ENCODE data around the gene SHMT2. TPM values are rescaled to one million over a fixed set of nuclear protein-coding genes. Genes with fewer than 3 reads are reported as not detected.

SHMT2 gene
- polyA plus RNA-seq, 5 donors: 64.9 to 89.4 (median 73.2) TPM

- DNase-seq: peak; percentile 78 to 81
These were observed 16.3 kb upstream of the SHMT2 start for GRCh38 chr12:57213058-57213715.

- no peak for DNase-seq
These were observed 15.6 kb upstream of the SHMT2 start for GRCh38 chr12:57213763-57214397.

DNA sequence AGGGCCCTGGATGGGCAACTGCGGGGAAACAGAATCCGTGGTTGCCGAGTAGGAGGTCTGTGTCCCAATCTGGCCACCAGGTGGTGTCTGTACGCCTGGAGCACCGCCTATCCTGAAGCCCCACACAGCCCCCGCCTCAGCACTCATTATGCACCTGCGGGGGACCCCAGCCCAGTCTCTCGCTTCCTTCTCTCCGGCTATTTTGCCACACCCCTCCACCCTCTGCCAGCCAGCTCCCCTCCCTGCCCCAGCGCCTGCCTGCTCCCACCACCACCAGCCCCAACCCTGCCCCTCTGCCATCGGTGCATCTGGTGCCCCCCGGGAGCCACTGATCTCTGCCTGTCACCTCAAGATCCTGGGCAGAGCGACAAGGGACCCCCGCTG is 15.1 kb upstream of the SHMT2 start:
- DNase-seq: no peak

DNA sequence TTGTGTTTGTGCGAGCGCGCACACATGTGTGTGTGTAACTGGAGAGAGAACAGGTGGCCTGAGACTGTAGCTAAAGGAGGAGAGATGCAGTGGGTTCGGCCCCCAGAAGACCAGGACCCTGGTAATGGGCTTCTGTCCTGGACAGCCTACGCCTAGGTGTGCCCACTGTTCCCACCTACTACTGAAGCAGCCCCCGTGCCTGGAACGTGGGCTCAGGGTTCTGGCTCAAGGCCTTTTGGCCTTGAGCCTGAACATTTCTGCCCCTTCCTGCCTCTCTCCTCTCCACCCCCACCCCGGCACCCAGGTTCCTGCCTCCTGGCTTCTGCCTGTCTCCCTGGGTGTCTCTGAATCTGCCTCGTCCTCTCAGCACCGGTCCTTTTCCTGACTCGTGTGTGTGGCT is 14.4 kb upstream of the SHMT2 start:
- DNase-seq: no peak

- no peak for DNase-seq
These were observed 13.9 kb upstream of the SHMT2 start for GRCh38 chr12:57215668-57216013.

GRCh38 chr12:57216014-57216911 is 13.2 kb upstream of the SHMT2 start, which contains the start of gene NXPH4:
TSS of gene NXPH4 (plus strand) at chr12:57216794. CDS start at chr12:57216970, 176 bp downstream.
- DNase-seq: no peak

DNA sequence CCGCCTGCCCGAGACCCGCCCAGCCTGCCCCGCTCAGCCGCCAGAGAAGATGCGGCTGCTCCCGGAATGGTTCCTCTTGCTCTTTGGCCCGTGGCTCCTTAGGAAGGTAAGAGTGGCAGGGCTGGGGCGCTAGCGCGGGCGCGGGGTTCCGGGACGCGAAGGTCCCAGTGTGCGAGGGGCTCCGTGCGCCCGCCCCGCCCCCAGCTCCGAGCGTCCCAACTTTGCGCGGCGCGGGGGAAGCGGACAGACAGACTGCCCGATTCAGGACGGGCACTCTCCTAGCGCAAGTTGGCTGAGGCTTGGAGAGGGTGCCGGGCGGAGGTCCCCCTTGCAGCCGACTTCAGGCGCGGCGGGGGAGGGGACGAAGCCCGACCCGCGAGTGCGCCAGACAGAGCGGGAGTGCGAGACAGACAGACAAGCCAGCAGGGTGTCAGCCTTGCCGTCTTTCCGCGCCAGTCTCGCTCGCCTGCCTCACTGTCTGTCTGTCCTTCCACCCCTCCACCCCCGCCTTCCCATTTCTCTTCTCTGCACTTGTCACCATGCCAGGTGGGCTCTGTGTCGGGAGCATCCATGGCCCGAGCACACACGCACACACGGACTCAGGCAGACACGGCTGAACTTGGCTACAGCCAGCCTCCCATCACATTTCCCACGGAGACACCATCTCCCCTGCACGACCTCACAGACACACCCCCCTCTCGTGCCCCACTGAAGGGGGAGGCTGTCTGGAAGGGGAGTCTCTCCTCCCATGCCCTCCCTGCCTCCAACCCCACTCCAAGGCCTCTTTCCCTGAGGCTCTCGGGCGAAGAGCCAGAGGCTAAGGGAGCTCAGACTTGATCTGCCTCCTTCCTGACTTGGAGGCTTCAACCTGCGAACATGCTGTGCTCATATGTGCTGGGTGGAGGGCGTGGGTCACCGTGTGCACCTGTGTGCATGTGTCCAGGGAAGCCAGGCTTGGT is 12.3 kb upstream of the SHMT2 start:
- no peak for DNase-seq

DNA sequence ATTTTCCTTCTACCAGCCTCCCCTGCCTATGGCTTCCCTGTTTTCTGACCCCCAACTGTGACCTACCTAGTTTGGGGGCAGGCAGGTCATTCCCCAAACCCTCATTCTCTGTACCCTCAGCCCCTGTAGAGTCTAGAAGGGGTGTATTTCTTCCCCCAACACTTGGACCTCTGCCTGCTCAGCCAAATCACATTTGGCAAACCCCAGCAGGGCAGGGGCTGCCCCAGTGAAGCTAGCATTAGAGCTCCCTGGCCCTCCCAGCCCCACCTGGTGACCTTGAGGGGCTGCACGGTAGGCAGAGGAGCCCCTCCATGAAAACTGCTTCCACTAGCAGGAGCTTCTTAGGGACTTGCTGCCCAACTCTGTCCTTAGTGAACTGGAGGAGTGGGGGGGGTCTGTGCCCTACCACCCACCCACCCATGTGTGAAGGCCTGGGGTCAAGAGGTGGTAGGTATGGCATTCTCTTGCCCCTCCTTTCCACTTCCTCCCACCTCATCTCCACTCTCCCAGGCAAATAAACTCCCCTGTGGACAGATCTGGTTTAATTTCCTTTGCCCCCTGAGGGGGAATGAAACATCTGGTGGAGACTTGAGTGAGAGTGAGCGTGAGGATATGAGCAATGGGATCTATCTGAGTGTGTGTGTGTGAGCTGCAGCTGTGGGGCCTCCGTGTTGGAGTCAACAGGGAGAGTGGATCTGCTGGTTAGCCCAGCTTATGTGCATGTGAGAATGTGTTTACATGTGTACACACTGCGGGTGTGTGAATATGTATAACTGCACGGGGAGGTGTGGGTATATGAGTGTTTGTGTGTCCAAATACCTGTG is 11.3 kb upstream of the SHMT2 start:
- DNase-seq: no peak

DNA sequence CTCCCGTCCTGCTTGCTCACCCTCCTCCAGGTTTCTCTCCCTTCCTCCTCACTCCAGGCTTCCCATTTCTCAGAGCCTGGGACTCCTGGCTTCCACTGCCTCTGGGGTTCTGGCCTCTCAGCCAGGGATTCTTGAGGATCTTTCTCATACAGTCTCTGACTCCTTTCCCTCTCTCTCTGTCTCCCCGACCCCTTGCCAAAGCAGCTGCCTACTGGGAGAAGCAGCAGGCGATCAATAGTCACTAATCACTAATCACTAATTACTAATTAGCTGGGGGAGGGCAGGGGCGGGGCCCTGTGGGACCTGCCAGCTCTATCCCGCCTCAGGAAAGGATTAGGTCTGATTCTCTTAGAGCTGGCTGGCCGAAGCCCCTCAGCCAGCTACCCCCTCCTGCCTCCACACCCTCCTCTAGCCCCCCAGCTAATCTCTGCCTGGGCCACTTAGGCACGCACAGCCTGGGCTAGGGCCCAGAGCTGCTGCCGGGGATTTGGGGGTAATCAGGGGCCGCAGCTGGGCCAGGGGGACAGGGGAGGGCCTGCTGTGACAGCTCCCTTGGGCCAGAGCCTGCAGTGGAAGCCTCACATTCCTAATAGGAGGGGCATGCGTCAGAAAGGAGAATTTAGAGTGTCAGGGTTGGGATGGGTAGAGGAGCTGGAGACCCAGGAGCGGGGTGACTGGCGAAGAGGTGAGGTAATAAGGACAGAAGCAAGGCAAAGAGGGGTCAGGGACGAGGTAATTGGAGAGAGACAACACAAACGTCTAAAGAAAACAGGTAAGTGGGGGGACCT is 10.1 kb upstream of the SHMT2 start:
- no peak for DNase-seq

DNA sequence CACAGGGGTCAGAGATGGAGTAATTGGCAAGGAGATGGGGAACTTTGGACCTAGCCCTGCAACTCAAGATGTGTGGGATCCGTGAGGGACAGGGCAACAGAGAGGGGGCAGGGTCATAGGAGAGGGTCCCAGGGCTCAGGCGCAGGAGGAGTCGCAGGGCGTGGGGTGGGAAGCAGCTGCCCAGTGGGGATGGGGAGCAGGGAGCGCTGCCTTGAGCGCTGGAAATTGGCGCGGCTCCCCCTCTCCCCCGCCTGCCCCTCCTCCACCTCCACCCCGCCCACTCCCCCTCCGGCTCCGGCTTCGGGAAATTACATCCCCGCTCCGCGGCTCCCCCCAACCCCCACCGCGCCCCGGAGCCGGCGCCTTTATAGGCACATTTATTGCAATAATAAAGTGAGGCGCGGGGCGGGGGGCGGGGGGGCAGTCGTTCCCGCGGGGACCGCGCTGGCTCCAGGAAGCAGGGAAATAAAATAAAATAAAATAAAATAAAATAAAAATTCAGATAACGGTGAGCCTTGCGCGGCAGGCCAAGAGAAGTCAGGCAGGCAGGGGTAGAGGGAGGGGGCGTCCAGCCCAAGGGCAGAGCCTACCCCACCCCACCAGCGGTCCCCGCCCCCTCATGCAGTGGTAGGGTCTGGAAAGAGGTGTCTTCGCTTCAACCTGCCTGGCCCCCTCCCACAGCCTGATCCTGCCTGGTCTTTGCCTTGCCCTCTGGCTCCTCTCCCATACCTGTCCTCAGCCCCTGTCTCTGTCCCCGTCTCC is 9.3 kb upstream of the SHMT2 start:
- DNase-seq: no peak

GRCh38 chr12:57220770-57221168 is 8.7 kb upstream of the SHMT2 start:
- DNase-seq: no peak

DNA sequence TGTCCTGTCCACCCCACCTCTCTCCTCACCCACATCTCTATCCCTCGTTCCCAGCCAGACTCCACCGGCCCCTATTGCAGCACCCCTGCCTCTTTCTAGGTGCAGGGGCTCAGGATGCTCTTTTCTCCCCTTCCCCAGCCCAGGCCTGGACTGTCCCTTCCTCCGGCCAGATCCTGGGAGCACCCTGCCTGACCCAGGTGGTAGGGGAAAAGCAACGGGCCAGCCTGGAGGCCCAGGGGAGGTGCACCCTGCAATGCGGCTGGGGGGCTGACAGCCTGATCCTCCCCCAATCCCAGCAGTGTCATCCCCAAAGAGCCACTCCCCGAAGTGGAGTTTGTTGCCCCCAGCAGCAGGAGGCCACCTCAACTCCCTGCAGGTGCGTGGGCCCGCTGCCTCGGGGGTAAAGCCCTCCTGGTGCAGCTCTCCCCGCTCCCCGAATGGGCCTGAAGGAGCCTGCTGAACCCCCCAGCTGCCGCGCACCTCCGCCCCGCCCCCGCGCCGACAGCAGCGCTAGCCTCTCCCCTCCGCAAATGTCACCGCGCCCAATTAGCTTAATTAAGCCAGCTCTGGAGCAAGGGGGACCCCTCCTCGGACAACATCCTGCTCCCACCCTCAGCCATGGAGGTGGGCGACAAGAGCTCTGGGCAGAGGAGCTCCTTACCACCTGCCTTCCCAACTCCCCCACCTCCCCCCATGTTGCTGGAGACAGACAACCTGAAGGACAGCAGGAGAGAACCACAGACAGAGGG is 8.2 kb upstream of the SHMT2 start:
- no peak for DNase-seq

GRCh38 chr12:57222286-57223190 is 7.0 kb upstream of the SHMT2 start:
- no peak for DNase-seq

GRCh38 chr12:57223191-57224165 is 6.0 kb upstream of the SHMT2 start:
- DNase-seq: no peak

DNA sequence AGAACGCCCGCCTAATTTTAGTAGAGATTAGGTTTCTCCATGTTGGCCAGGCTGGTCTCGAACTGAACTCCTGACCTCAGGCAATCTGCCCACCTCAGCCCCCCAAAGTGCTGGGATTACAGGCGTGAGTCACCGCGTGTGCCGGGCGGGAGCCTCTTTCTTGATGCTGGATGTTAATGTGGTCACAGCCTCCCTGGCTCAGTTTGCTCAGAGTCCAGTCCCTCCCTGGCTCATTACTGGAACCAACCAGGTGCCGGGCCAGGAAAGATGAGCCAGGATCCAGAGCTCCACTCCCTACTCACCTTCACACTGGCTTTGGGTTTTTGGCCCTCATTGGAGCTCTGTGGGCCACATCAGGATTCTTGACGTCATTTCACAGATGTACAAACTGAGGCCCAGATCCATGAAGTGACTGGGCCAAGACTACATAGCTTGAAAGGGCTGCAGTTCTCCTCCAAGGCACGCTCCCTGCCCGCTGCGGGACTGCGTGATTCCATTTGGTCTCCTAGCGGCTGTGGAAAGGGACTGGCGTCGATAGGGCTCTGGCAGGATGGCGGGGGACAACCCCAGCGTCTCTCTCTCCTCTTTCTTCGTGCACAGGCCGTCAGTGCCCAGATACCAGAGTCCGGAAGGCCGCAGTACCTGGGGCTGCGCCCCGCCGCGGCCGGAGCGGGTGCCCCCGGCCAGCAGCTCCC is 5.1 kb upstream of the SHMT2 start:
- DNase-seq: no peak

All from right lung (tissue), 5 donors.